Measurements from ENCODE around the gene SEH1L. TPM values are rescaled to one million over a fixed set of nuclear protein-coding genes. Genes with fewer than 3 reads are reported as not detected.

SEH1L gene
- polyA plus RNA-seq, 2 of the 4 experiments (the other 2 are of a cell fraction) = 31.6 to 63.1 TPM

DNA sequence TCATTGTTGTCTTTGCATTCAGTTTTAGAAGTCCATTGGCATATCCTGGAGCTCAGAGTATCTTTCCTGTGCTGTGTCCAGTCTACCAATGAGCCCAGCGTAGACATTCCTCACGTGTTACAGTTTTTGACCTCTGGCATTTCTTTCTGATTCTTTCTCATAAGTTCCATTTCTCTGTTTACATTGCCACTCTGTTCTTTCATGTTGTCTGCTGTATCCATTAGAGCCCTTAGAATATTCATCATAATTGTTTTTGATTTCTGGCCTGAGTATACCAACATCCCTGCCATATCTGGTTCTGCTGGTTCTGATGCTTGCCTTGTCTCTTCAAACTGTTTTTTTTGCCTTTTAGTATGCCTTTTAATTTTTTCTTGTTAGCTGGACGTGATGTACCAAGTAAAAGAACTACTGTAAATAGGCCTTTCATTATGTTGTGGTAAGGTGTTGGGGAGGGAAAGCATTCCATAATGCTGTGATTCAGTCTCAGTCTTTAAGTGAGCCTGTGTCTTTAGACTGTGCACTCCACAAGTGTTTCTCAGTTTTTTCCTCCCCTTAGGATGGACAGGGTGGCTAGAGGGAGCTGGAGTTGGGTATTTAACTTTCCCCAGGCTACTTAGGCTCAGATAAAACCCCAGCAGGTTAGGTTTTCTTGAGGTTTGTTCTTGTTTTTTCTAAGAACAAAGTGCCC lies 78.9 kb downstream of the SEH1L start:
- ChIA-PET POLR2A (no interaction called here), CTCF (interaction anchor here (1.0 kb wide), 1 partner anchor 14 kb away, joined by 3 read pairs; no protein-coding TSS in a partner anchor)
- TF ChIP-seq HES2 (IDR thresholded peaks at IDR 0.05) (no peak), RAD21 (conservative IDR thresholded peaks at IDR 0.05 in 1 of 2, IDR thresholded peaks at IDR 0.05 in 1 of 2) (no peak), NFE2L2 (conservative IDR thresholded peaks at IDR 0.05; ENCODE audit: low read length) (no peak), SMC3 (IDR thresholded peaks at IDR 0.05) (no peak), HDAC2 (IDR thresholded peaks at IDR 0.05) (no peak), ZNF302 (CRISPR knock-in tag; IDR thresholded peaks at IDR 0.05) (no peak), MAZ (IDR thresholded peaks at IDR 0.05; ENCODE audit: borderline replicate concordance, low read depth, low read length) (no peak), TP53 (CRISPR knock-in tag; IDR thresholded peaks at IDR 0.05) (no peak), CTCF (IDR thresholded peaks at IDR 0.05) (no peak), ZSCAN20 (CRISPR knock-in tag; IDR thresholded peaks at IDR 0.05) (no peak), RFX5 (IDR thresholded peaks at IDR 0.05) (no peak), GATA3 (IDR thresholded peaks at IDR 0.05; ENCODE audit: borderline replicate concordance) (no peak), CBX8 (IDR thresholded peaks at IDR 0.05) (no peak), HOXB5 (CRISPR knock-in tag; IDR thresholded peaks at IDR 0.05) (no peak), EP300 (IDR thresholded peaks at IDR 0.05) (no peak)
- TF ChIP-seq, protein P1, sequence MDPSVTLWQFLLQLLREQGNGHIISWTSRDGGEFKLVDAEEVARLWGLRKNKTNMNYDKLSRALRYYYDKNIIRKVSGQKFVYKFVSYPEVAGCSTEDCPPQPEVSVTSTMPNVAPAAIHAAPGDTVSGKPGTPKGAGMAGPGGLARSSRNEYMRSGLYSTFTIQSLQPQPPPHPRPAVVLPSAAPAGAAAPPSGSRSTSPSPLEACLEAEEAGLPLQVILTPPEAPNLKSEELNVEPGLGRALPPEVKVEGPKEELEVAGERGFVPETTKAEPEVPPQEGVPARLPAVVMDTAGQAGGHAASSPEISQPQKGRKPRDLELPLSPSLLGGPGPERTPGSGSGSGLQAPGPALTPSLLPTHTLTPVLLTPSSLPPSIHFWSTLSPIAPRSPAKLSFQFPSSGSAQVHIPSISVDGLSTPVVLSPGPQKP (IDR thresholded peaks at IDR 0.05; ENCODE audit: low read depth, low read length) = no peak
- TF ChIP-seq, protein P2, sequence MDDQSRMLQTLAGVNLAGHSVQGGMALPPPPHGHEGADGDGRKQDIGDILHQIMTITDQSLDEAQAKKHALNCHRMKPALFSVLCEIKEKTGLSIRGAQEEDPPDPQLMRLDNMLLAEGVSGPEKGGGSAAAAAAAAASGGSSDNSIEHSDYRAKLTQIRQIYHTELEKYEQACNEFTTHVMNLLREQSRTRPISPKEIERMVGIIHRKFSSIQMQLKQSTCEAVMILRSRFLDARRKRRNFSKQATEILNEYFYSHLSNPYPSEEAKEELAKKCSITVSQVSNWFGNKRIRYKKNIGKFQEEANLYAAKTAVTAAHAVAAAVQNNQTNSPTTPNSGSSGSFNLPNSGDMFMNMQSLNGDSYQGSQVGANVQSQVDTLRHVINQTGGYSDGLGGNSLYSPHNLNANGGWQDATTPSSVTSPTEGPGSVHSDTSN (IDR thresholded peaks at IDR 0.05) = no peak
- TF ChIP-seq, protein P3, sequence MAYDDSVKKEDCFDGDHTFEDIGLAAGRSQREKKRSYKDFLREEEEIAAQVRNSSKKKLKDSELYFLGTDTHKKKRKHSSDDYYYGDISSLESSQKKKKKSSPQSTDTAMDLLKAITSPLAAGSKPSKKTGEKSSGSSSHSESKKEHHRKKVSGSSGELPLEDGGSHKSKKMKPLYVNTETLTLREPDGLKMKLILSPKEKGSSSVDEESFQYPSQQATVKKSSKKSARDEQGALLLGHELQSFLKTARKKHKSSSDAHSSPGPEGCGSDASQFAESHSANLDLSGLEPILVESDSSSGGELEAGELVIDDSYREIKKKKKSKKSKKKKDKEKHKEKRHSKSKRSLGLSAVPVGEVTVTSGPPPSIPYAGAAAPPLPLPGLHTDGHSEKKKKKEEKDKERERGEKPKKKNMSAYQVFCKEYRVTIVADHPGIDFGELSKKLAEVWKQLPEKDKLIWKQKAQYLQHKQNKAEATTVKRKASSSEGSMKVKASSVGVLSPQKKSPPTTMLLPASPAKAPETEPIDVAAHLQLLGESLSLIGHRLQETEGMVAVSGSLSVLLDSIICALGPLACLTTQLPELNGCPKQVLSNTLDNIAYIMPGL (CRISPR knock-in tag; IDR thresholded peaks at IDR 0.05; ENCODE audit: borderline replicate concordance) = no peak
- 89% methylated on average over 3 of the region's 3 CpGs for WGBS (ENCODE audit: missing lambda C conversion rate)
- FAIRE-seq (no peak), ATAC-seq (no peak), DNase-seq (ENCODE audit: low read depth in 1 of 2, low spot score in 1 of 2) (no peak)
- H3K4me1 ChIP-seq = no peaks in the 10 kb centered on the region
- H3K27ac ChIP-seq = no peak overlapping the region
- H3K9me3 ChIP-seq = no peaks in the 10 kb centered on the region
- H3K4me3 ChIP-seq = no peak overlapping the region
- no peak overlapping the region for H3K4me2 ChIP-seq

DNA sequence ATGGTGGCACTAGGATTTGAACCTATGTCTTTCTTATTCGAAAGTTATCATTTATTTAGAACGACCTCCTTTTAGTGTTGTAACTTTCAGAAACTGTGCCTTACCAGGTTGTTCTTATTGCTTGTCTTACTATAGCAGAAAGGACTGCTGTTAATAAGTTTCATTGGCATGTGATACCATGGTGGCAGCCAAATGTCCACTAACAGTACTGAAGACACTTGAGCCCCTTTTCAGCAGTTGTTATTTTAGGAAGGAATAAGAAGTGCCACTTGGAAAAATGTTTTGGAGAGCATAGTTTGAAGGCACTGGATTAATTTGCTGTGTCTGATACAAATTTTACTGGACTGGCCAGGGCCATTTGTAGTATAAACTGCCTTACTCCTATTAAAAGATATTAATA lies 81.1 kb downstream of the SEH1L start:
- no peak overlapping the region for H3K27ac ChIP-seq
- TF ChIP-seq HDAC2 (IDR thresholded peaks at IDR 0.05) = no peak
- no peak for TF ChIP-seq GATA3 (IDR thresholded peaks at IDR 0.05; ENCODE audit: borderline replicate concordance)
- no peak for TF ChIP-seq KDM5A (IDR thresholded peaks at IDR 0.05)
- no peak for TF ChIP-seq TFCP2L1 (CRISPR knock-in tag; IDR thresholded peaks at IDR 0.05)
- TF ChIP-seq FOSL2 (IDR thresholded peaks at IDR 0.05) = no peak
- TF ChIP-seq FOSL2 (CRISPR knock-in tag; IDR thresholded peaks at IDR 0.05) = no peak
- no peak for TF ChIP-seq HEYL (CRISPR knock-in tag; IDR thresholded peaks at IDR 0.05)
- TF ChIP-seq RFX5 (IDR thresholded peaks at IDR 0.05) = no peak
- TF ChIP-seq RARB (CRISPR knock-in tag; IDR thresholded peaks at IDR 0.05) = no peak
- TF ChIP-seq BCL3 (IDR thresholded peaks at IDR 0.05) = no peak
- H3K4me3 ChIP-seq = no peak overlapping the region
- H3K4me2 ChIP-seq = no peak overlapping the region
- no peaks in the 10 kb centered on the region for H3K4me1 ChIP-seq
- H3K9me3 ChIP-seq = no peaks in the 10 kb centered on the region
- ATAC-seq (no peak), DNase-seq (ENCODE audit: low read depth in 1 of 2, low spot score in 1 of 2) (no peak), FAIRE-seq (no peak)
- CTCF ChIA-PET = no interaction called here
- POLR2A ChIA-PET = no interaction called here
- 92% methylated on average over 2 of the region's 2 CpGs for WGBS (ENCODE audit: missing lambda C conversion rate)
